ENCODE data around the gene FBXO10.
"Not testable (repeated sequence)": the region's sequence is repeated elsewhere in the genome, so short reads cannot be mapped to it uniquely, and the experiment has no call there.

The FBXO10 gene

DNA sequence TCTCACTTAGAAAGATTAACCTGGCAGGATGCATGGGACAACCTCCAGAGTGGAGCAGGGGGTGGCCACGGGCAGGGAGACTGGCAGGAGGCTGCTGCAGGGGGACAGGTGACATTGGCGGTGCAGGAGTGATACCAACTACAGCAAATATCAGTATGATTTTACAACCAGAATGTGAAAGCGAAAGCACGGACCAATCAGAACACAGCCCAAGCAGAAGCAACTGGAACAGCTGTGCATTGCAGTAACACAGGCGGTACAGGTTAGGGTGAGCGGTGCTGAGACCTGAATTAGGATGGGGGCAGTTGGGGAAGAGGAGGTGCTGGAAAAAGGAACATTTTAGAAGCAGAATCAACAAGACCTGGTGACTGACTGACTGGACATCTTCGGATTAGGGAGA lies 61.2 kb downstream of the FBXO10 start:
- no peak overlapping the region for H3K4me3 ChIP-seq (ENCODE audit: low read depth, low read length)

DNA sequence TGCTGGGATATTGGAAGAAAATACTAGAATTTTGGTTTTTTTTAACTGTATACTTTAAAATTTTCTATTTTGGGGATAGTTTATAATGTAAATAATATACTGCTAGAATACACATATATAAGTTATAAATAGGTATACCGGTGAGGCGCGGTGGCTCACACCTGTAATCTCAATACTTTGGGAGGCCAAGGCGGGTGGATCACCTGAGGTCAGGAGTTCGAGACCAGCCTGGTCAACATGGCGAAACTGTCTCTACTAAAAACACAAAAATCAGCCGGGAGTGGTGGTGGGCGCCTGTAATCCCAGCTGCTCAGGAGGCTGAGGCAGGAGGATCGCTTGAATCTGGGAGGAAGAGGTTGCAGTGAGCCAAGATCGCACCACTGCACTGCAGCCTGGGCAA lies 61.8 kb downstream of the FBXO10 start:
- not testable (repeated sequence) for H3K4me3 ChIP-seq (ENCODE audit: low read depth, low read length)

DNA sequence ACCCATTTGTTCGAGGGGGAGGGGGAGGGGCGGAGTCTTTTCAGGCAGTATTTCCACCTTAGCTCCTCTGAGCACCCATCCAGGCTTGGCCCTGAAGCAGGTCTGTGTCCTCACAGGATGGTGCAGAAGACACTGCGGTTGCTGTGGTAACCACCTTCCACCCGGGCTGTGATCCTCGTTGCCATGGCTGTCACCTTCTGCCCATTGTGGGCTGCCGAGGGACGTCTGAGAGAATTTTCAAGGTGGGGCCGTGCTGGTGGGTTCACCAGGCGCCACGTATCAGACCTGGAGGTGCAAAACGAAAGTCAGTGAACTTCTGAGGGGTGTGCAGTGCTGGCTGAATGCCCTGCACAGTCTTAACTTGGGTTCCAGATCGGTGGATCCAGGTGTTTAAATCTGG lies 63.7 kb downstream of the FBXO10 start:
- no peak overlapping the region for H3K4me3 ChIP-seq (ENCODE audit: low read depth, low read length)

DNA sequence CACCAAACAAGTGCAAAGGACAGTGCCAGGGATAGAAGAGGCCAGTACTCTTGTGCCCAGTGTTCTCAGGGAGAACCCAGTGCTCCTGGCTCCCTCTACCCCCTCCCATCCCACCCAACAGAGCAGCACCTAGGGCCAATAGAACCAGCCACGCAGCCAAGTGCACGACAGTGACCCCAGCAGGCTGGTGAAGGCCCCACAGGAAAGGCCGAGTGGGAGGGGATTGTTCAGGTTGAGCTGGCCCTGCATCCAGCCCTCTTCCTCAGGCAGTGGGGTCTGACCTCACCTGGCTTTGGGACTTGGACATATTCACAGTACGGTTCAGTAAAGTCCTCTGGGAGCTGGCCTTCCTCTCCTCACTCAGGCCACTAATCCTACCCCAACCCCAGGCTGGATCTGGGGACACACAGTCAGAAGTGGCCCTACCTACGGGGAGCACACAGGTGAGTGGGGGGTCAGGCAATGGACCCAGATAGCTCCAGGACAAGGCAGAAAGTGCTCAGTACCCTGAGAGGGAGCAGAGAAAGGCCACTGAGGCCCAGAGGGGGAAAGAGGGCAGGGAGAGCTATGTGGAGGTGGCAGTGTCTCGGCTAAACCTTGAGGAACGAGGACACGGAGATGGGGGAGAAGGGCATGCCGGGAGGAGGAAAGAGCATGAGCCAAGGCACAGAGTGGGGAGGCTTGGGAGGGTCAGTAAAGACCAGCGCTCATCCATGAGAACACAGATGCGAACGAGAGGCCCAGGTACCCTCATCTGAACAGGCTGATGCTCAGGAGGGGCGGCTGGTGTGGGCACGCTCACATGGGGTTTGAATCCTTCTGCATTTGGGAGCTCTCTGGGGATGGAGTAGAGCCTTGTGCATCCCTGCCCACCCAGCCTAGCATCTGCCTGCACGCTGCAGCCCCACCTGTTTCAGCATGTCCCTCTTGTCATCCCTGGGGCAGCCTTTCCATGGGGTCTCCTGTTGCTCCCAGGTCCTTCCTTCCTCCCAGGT lies 64.9 kb downstream of the FBXO10 start:
- H3K4me3 ChIP-seq (ENCODE audit: low read depth, low read length) = no peak overlapping the region

DNA sequence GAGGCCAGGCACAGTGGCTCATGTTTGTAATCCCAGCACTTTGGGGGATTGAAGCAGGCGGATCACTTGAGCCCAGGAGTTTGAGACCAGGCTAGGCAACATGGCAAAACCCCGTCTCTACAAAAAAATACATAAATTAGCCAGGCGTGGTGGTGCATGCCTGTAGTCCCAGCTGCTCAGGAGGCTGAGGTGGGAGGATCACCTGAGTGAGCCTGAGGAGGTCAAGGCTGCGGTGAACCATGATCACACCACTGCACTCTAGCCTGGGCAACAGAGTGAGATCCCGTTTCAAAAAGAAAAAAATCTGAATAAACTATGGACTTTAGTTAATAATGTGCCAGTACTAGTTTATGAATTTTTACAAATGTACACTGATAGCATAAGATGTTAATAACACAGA lies 66.1 kb downstream of the FBXO10 start:
- not testable (repeated sequence) for H3K4me3 ChIP-seq (ENCODE audit: low read depth, low read length)

DNA sequence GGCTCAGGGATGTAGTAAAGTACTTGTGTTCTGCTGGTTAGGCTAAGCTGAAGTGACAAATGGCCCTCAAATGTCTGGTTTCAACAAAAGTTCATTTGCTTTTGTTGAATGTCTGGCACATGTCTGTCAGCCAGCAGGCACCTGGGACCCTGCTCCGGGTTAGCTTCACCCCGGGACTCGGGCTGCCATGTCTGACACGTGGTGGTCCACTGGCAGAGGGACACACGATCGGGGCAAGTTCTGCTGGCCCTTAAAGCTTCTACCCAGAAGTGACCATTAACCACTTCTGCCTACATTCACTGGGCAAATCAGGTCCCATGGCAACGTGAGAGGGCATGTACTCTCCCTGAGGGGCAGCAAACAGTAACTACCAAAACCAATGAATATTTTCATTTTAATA lies 66.6 kb downstream of the FBXO10 start:
- no peak overlapping the region for H3K4me3 ChIP-seq (ENCODE audit: low read depth, low read length)

DNA sequence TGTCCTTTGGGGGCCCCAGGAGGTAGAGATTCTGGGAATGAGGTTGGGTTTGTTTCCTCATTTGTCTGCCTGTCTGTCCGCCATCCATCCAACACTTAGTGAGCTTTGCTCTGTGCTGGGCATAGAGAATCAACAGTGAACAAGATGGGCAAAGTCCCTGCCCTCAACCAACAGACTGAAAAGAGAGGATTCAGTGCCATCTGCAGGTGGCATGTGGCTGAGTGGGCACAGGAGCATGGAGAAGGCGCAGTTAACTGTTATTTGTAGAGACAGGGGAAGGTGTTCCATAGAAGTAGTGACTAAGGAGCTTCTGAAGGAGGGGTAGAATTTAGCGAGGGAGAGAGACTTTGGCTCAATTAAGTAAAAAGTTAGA lies 67.4 kb downstream of the FBXO10 start:
- H3K4me3 ChIP-seq (ENCODE audit: low read depth, low read length) = no peak overlapping the region

DNA sequence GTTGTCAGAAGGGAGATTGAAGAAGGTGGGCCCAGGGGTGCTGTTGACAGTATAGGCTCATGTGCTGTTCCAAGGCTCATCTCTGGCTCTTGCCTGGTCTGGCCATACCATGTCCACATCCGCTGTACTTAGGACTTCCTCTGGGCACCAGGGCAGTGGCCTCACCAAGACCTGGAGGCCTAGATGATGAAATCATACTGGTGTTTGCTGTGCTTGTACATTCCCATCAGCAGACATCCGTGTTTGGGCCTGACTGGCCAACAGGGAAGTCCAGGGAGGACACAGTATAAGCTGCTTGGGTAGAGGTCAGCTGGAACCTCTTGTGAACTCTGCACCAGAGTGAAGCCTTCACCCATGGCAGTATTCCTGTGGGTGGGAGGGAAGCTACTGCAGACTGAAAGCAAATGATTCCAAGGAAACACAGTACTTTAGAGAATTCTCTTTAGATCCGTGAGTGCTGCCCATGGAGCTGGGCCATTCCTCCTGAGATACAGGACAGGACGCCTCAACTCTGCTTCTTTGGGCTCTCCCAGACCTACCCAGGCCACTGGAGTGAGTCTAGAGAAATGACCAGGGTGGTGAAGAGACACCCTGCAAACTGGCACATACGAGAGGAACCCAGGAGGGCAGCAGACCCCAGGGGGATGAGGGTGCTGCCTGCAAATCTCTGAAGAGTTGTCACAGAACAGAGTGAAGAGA lies 67.9 kb downstream of the FBXO10 start:
- no peak overlapping the region for H3K4me3 ChIP-seq (ENCODE audit: low read depth, low read length)

DNA sequence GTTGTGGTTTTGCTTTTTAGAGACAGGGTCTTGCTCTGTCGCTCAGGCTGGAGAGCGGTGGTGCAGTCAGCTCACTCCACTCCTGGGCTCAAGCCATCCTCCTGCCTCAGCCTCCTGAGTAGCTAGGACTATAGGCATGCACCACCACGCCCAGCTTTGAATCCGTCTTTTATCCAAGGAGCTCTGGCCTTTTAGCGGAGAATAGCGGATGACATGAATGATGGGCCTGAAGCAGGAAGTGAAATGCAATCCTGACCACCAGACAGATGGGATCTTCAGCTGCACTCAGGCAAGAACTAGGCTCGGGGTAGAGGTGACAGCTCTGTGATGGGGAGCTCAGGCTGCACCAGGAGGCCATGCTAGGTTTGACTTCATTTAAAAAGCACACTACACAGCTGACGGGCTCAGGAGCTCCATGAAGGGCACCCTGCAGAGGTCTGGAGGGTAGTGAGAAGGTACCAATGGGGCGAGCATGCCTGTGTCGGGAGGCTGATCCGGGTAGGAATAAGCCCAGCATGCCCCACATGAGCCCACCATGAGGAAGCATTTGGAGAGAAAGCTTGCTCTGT lies 68.5 kb downstream of the FBXO10 start:
- H3K4me3 ChIP-seq (ENCODE audit: low read depth, low read length) = no peak overlapping the region

DNA sequence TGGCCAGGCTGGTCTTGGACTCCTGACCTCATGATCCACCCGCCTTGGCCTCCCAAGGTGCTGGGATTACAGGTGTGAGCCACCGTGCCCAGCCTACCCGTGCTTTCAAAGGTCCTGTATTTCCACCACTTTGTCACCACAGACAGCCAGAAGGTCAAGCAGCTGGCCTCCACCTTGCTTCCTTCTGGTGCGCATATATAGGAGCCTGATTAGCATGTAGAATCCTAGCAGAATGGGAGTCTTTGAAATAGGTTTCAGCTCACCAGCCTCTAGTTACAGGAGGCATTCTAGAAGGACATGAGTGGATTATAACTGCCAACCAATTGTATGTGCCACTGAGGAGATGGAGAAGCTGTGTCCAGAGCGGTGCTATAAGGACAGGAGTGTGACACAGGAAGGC lies 71.6 kb downstream of the FBXO10 start:
- H3K4me3 ChIP-seq (ENCODE audit: low read depth, low read length) = no peak overlapping the region

DNA sequence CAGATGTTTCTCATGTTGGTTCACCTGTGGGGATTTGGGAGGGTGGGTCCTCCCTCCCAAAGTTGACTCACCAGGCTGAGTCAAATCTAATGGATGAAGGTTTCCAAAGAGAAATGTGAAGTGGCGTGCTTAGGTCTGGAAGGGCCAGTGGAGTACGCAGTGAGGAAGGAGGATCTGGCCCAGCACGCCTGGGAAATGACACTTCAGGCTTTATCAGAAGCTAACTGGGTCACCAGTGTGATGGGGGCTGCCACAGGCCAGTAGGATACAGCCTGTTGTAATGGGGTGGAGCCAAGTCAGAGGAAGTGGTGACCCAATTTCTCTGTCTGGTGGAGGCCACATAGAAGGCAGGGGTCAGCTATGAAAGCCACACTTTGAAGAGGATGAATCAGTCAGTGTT lies 72.4 kb downstream of the FBXO10 start:
- H3K4me3 ChIP-seq (ENCODE audit: low read depth, low read length) = no peak overlapping the region

DNA sequence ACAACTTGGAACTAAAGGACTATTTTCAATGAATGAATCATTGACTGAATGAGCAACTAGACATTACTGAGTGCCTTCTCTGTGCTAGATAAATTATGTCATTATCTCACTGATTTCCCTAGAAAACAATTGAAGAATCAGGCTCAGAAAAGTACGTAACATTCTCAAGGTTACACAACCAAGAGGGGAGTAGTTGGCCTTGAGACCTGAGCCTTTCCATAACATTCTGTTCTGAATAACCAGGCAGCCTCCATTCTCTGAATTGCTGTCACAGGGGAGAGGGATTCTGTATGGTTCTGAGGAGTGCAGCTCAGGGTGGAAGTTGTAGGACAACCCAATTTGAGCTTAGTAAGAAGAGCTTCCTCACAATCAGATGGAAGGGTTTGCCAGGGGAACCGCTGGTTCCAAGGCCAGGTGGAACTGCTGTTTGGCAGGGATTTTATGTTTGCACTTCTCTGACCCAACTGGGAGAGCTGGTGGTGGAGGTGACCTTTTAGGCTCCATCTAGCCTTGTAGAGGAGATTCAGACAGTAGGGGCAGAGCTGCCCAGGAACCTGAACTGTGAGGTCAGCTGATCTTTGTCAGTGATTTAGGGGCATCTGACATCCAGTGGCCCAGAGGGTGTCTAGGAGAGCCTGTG lies 74.1 kb downstream of the FBXO10 start:
- no peak overlapping the region for H3K4me3 ChIP-seq (ENCODE audit: low read depth, low read length)

DNA sequence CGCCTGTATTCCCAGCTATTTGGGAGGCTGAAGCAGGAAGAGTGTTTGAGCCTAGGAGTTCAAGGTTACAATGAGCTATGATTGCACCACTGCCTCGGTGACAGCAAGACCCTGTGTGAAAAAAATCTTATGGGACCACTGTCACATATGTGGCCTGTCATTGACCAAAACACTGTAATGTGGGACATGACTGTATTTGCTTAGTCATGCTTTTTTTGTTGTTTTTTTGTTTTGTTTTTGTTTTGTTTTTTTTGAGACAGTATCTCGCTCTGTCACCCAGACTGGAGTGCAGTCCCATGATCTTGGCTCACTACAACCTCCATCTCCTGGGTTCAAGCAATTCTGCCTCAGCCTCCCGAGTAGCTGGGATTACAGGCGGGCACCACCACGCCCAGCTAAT lies 76.9 kb downstream of the FBXO10 start:
- no peak overlapping the region for H3K4me3 ChIP-seq (ENCODE audit: low read depth, low read length)

DNA sequence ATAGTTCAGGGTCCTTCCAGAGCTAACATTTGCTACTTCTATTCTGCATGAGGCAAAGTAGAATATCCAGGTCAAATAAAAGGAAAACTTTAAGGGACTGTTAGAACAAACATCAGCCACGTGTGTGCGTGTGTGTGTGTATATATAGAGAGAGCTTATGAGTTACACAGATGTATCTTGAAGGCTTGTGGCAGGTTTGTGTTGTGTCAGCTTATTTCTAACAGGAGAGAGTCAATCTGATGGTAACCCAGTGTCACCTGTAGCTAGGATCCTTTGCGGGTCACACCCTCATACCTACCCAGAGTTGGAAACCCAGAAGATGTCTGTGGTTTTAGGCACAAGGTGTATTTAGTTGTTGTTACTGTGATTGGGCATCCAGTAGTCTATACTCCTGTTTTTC lies 77.7 kb downstream of the FBXO10 start:
- no peak overlapping the region for H3K4me3 ChIP-seq (ENCODE audit: low read depth, low read length)

DNA sequence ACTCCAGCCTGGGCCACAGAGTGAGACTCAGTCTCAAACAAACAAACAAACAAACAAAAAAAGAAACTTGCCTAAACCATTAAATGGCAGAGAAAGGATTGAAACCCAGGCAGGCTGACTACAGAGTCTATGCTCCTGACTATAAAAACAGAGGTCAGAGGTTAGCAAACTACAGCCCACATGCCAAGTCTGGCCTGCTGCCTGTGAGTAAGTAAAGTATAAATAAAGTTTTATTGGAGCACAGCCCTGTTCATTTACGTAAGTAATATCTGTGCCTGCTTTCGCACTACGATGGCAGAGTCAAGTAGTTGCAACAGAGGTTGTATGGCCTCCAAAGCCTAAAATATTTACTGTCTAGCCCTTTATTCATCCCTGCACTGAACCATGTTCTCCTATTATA lies 78.9 kb downstream of the FBXO10 start:
- no peak overlapping the region for H3K4me3 ChIP-seq (ENCODE audit: low read depth, low read length)

DNA sequence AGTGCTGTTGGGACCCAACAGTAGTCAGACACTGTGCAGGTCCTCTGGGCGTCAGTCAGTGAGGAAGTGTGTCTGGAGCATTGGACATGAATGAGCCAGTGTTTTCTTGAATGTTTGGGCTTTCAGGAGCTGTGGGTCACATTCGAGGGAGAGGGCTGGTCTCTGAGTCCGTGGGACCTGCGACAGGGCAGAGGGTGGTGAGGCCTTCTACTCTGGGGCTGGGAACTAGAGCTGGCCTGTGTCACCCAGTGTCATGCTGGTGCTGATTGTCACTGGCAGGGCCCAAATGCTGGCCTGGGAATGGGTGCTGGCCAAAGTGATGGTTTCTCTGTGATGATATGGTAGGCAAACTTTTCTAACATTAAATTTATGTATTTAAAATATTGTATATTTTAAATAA lies 80.2 kb downstream of the FBXO10 start:
- no peak overlapping the region for H3K4me3 ChIP-seq (ENCODE audit: low read depth, low read length)

DNA sequence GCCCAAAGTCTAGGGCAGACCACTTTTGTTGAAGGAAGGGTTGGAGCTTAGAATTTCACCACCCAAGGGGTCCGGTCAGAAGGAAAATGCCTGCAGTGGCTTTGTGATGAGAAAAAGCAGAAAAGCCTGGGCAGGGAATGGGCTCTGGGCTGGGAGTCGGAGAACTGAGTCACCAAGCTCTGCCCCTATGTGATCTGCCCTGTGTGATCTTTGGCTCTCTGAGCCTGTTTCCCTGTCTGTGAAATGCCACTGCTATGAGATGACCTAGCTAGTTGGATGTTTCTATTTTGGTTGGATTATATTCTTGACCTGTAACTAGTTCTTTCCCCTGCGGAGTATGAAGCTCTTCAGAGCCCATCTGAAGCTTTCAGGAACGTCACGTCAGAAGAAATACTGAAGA lies 80.6 kb downstream of the FBXO10 start:
- H3K4me3 ChIP-seq (ENCODE audit: low read depth, low read length) = no peak overlapping the region

DNA sequence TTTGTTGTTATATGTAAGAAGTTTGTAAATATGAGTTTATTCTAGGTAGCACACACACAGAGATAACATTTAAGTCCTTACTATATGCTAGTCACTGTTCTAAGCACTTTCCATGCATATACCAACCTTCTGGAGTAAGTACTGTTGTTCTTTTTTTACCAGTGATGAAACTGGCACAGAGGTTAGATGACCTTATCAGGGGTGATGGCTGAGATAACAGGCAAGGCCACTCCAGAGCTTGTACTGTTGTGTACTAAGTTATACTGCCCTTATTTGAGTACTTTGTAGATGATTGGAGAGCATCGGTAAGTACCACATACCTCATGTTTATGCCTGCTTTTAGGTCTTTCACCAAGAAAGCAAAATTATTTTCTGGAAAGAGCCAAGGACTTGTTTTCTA lies 84.2 kb downstream of the FBXO10 start:
- H3K4me3 ChIP-seq (ENCODE audit: low read depth, low read length) = no peak overlapping the region

DNA sequence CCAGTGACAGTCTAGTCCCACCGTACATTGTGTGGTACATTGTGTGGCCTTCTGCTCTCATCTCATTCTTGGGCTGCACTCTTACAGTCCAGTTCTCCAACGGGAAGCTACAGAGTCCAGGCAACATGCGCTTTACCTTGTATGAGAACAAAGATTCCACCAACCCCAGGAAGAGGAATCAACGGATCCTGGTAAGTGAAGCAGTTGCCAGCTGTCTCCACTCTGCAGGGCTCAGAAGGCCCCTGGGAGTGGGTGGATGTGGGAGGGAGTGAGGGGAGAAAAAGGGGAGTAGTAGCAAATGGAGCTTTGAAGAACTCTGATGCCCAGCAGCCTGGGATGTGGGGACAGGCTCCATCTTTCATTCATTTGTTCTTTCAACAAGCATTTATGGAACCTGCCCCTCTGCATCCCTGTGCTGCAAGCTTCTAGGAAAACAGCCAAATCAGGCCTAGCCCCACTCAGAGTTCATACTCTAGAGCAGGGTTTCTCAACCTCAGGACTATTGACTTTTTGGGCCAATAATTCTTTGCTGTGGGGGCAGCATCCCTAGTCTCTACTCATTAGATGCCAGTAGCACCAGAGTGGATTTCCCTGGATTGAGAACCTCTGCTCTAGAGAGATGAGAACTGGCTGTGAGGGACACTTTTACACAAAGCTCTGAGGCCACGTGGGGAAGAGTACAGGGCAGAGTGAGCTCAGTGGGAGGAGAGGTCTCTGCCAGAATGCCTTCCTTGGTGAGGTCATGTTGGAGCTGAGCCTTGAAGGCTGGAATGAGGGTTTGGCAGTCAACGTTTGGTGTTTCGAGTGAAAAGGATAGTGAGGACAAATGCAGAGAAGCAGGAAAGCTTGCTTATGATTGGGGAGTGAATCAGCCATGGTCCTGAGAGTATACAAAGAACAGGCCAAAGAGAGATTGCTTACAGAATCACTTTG lies 89.3 kb downstream of the FBXO10 start:
- H3K4me3 ChIP-seq (ENCODE audit: low read depth, low read length) = peak overlapping the region; percentile 86

DNA sequence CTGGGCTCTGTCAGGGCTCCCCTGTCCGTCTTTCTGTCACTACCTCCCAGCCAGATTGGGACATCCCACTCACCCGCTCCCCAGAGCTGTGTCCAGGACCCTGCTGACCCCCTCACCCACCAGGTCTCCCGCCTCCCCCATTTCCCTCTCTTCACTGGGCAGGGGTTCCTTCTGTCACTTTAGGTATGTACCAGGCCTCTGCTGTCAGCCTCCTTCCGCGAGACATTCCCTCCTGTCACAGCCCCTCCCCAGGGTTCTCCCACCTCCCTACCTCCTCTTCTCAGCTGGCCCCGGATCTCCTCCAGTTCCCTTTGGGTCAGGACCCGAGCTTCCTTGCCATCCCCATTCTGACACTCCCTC lies 89.9 kb downstream of the FBXO10 start:
- H3K4me3 ChIP-seq (ENCODE audit: low read depth, low read length) = peak overlapping the region; percentile 86

Measured in iPS-11a (cell line).